Activated CD8-positive, alpha-beta memory T cell treated with anti-CD3 and anti-CD28 coated beads for 24 hours (primary cell): ENCODE data around the gene NDC1.
"Not testable (repeated sequence)": the region's sequence is repeated elsewhere in the genome, so short reads cannot be mapped to it uniquely, and the experiment has no call there.

Experiments used
- DNase-seq: peaks from one replicate; pipeline ENCODE4 v3.0.0-alpha.2; 2020

Gene NDC1, protein sequence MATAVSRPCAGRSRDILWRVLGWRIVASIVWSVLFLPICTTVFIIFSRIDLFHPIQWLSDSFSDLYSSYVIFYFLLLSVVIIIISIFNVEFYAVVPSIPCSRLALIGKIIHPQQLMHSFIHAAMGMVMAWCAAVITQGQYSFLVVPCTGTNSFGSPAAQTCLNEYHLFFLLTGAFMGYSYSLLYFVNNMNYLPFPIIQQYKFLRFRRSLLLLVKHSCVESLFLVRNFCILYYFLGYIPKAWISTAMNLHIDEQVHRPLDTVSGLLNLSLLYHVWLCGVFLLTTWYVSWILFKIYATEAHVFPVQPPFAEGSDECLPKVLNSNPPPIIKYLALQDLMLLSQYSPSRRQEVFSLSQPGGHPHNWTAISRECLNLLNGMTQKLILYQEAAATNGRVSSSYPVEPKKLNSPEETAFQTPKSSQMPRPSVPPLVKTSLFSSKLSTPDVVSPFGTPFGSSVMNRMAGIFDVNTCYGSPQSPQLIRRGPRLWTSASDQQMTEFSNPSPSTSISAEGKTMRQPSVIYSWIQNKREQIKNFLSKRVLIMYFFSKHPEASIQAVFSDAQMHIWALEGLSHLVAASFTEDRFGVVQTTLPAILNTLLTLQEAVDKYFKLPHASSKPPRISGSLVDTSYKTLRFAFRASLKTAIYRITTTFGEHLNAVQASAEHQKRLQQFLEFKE

DNA sequence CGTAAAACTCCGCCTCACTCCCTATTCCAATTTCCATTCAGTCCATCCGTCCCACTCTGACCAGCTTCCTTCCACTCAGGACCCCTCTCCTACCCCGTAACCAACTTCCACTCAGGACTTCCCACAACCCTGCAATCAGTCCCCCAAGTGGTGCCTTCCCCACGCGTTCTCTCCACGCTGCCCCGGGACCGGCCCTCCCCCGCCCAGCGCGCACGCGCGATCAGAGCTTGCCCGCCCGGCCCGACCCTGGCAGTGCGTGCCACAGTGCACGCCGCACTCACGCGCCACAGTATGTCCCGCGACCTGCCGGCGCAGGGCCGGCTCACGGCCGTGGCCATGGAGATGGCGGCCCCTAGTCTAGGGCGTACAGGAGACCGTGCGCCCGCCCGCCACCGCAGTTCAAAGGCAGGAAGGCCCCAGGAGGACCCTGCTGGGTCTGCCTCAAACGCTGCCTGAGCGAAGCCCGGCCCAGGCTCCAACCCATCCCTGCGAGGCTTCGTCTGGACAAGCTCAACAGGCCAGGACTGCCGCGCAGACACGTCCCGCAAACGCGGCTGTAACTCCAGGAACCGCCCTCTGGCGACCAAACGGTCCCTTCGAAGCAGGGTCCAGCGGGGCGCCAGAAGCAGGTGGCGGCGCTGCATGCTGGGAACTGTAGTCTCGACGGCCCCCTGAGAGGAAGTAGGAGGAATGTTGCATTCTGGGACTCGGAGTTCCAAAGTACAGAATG, at the start of gene NDC1:
TSS of gene NDC1 (minus strand) at position 373 of the 730 bp plus-strand sequence. CDS start at position 338, 35 bp downstream.
- peak; percentile 97 for DNase-seq

DNA sequence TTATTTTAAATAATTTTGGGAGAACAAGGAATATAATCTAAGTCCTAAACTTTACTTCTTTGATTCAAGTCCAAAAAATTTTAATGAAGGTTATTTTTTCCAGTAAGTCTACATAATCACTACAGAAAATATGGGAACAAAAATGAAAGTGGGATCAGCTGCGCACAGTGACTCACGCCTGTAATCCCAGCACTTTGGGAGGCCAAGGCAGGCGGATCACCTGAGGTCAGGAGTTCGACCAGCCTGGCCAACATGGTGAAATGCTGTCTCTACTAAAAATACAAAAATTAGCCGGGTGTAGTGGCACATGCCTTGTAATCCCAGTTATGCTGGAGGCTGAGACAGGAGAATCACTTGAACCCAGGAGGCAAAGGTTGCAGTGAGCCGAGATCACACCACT, 45.5 kb upstream of the NDC1 start:
- not testable (repeated sequence) for DNase-seq

DNA sequence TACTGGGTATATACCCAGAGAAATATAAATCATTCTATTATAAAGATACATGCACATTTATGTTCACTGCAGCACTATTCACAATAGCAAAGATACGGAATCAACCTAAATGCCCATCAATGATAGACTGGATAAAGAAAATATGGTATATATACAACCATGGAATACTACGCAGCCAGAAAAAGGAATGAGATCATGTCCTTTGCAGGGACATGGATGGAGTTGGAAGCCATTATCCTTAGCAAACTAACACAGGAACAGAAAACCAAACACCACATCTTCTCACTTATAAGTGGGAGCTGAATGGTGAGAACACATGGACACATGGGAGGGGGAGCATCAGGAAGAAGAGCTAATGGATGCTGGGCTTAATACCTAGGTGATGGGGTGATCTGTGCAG, 43.8 kb upstream of the NDC1 start:
- not testable (repeated sequence) for DNase-seq

DNA sequence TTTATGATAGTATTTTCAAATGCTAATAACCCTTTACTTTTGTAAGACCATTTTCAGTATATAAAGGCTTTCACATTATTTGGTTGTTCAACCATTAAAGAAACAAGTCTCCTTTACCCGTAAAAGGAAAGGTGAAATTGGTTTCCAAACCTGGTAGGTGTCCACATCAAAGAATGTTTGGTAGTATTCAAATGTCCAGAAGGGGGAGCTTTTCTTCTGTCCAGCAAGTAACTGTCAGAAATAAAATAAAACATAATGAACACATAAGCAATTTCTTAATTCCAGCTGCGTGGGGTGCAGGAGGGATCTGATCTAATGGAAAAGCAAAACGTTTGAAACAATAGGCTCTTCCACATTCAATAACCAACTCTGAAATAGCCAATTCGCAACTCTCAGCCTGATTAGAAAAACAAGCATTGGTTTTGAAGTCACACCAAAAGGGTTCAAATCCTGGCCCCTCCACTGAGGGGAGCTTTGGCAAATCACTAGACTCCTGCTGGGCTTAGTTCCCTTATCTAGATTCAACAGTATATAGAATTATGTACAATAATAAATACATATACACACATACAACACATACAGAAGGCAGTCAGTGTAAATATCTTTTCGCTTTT, 40.5 kb upstream of the NDC1 start:
- DNase-seq, result no peak

DNA sequence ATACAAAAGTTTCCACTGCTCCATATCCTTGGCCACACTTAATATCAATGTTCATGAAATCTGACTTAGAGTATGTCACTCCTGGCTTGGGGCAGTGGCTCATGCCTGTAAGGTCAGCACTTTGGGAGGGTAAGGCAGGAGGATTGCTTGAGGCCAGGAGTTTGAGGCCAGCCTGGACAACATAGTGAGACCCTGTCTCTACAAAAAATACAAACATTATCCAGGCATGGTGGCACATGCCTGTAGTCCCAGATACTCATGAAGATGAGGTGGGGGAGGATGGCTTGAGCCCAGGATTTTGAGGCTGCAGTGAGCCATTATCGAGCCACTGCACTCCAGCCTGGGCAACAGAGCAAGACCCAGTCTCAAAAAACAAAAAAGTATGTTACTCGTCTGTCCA, 37.1 kb upstream of the NDC1 start:
- not testable (repeated sequence) for DNase-seq

DNA sequence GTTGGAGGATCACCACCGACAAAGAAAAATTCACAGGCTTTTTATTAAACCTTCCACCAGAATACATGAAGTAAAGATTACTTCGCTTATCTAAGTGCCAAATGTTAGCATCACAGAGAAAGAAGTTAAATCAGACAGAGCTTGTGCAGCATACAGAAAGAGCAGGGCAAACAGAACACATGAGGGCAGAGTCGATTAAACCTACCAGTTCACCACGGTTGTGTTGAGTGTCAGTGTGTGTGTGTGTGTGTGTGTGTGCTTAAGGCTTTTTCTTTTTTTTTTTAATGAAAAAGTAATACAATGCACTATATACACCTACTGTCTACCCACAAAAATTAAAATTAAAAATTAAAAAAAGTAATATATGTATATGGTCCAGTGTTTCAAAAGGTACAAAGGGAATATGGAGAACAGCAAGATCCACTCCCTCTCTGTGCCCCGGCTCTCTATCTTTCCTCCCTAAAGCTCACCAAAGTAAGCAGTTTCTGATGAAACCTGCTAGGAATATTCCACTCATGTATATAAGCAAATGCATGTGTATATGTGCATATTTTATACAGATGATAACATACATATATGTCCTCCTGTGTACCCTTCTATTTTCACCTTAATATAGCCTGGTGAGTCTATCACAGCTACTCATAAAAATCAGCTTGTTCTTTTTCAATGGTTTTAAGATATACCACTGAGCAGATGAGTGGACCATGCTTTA, 33.8 kb upstream of the NDC1 start:
- DNase-seq, result no peak

DNA sequence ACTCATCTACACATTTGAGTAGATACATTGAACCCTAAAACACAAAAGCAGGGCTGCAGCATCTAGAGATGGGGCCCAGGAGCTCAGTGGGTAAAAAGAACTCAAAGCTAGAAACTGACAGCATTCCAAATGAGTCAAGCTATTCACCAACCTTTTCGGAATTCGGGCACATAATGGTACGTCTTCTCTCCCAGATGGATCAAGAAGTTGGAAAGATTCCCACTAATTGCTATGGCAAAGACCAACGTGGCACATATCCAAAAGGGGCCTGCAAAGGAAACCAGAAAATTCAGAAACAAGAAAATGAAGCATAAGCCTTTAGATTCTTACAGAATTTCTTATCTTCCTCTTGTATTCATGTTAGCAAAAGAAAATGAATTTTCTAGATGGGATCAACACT, 33.1 kb upstream of the NDC1 start:
- DNase-seq, result no peak

DNA sequence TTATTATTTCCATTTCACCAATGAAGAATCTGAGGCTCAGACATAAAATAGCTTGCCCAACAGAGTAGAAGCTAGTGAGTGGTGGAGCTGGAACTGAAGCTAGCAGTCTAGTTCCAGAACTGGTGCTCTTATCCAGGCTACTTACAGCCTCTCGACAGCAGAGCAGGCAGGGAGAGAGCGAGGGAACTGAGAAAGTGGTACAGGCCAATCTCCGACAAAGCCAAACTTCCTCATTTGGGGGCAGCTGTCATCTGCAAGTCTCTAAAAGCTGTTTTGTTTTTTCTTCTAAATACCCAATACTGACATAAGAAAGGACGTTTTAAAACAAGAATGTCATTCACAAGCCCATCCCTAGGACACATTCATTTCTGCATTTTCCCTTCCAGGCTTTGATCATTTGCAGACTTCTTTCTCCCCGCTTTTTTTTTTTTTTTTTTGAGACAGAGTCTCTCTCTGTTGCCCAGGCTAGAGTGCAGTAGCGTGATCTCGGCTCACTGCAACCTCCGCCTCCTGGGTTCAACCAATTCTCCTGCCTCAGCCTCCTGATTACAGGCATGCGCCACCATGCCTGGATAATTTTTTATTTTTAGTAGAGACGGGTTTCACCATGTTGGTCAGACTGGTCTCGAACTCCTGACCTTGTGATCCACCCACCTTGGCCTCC, 31.5 kb upstream of the NDC1 start:
- no peak for DNase-seq

DNA sequence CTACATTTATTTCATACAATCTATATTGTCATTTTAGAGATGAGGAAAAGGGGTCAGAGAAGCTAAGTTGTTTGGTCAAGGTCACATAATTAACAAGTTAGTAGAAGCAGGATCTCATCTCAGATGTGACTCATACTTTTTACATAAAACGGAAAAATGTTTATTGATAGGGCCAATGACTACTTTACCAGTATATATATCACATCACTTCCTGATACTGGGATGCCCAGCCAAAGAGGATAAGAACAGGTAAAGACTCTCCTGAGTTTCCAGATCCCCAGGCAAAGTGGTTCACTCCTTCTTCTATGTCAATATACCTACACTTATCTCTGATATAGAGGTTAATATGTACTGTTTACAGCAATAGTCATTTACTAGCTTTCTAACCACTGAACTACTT, 30.5 kb upstream of the NDC1 start:
- DNase-seq, result no peak

DNA sequence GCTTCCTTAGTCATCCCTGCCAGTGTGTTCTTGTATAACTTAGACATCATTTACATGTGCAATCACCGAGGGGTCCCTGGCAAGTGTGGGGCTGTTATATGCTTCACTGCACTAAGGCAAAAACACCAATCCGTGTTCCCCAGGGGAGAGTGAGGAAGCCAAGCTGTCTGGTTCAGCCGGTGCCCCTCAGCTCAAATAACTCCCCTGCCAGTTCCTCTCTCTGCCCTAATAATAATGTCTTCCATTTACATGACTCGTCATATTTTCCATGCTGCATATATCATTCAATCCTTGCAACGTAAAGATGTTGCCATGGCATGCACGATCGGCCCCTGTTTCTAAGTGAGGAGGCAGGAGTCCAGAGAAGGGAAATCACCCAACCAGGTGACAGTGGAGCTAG, 24.4 kb upstream of the NDC1 start:
- no peak for DNase-seq

DNA sequence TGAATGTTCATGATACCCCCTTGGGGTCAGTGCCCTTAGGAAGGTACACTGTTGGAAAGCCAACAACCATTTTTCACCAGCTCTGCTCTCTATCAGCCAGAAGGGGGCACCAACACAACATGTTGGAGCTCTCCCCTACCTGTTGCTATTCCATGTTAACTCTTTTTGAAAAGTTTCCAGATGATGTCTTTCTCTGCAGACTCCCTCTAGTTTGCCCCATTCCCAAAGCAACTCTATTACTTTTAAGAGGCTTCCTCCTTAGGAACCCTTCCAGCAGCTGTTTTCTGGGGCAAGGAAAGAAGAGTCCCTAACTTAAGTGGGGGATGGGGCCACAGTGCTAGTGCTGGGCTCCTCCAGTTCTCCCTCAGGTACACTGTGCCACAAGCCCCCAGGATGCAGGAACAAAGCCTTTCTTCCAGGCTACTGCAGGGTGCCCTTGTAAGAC, 22.9 kb upstream of the NDC1 start:
- peak; percentile 60 for DNase-seq

DNA sequence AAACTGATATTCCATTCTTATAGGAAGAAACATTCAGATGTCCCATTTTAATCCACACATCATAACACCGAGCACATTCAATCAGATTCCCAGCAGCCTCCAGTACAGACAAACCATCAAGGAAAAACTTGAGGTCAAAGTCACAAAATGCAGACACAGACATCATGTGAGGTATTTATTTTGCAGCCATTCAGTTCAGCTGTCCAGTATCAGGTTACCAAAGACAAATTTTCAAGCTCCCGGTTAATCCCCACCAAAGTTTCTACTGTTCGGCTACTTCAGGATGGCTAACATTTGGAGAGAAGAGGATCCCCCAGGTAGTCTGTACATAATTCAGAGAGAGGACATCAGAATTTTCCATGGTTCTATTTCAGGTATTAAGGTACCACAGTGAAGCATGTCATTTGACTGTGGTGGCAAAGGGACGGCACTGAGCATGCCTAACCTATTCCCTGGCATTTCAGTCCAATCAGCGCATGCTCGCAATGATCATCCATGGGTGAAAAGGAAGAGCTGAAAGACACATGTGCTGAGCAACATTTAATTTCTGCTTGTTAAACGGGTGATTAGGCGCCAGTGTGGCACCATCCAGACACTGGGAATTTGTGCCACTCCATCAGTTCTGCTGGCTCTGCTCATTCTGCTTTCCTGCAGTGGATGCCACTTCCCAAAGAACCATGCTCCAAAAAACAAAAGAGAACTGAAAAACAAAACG, 13.6 kb upstream of the NDC1 start:
- no peak for DNase-seq

DNA sequence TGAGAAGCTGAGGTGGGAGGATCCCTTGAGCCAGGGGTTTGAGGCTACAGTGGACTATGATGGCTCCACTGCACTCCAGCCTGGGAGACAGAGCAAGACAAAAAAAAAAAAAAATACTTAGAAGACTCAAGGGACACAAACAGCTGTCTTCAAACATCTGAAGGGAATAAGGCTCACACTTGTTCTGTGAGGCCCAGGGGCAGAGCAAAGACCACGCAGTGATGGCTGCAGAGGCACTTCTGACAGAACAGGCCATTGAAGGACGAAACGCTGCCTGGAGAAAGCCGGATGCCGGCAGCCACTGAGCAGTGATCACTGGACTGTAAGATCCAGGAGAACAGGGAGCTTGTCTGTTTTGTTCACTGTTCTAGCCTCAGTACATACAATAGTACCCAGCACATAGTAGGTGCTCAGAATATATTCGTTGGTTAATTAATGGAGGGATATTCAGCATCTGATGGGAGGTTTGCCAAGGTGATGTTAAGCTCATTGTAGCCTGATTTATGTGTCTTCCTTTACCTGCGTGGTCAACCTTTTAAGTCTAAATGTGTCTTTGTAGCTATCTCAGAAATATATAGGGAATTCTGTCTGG, 12.1 kb upstream of the NDC1 start:
- no peak for DNase-seq

DNA sequence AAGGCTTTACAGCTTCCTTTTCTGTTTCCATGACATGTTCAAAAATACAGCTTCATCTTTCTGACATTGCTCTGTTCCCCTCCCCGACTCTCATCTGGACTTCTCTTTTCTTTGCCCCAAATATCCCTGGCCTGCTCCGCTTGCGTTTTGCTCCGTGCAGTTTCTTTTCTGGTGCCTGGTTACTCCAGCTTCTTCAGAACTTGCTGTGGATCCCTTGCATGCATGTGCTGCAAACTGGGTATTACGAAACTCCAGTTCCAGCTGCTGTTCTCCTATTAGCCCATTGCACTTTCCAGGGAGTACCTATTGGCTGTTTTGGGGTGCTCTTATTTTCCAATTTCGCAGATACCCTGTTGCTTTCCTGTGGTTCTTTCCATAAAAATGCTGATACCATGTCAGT, 9.9 kb upstream of the NDC1 start:
- DNase-seq, result no peak

DNA sequence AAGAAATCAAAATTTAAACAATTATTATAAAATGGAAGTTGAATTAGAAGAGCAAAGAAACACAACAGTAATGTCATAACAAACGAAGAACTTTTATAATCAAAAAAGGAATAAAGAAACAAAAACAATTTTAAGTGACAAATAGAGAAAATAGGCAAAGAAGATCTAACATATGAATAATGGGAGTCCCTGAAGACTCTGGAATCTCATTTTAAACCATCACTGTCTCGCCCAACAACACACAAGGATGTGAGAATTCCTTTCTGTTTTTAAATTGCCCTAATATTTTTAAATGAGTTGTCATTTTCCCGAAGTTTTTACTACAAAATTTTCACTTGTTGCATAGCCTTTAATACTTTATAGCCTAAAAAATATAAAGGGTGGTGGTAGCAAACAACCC, 4.3 kb upstream of the NDC1 start:
- DNase-seq, result no peak

DNA sequence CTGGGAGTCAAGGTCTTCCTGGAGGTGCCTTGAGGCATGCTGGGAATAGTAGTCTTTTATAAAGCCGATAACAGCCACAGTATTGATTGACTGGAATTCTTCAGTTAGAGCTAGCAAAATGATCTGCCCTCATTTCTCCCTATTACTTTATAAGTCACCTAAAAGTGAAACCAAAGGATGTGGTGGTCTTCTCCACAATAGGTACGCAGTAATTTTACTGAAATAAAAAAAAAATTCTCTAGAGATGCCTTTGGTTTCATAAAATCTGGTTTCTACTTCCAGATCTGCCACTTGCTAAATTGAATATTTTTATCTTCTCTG, 518 bp upstream of the NDC1 start:
- no peak for DNase-seq

DNA sequence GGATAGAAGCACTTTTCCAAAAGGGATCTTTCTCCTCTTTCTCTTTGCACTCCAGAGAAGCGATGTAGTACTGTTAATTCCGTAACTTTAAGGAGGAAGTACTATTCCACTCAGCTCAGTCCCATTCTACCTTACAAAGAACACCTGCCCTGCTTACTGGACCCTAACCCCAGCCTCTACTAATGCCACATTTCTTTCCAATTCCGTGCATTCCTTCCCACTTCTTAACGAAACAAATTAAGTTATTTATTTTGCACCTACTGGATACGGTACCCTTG, 511 bp downstream of the NDC1 start:
- DNase-seq, result no peak

DNA sequence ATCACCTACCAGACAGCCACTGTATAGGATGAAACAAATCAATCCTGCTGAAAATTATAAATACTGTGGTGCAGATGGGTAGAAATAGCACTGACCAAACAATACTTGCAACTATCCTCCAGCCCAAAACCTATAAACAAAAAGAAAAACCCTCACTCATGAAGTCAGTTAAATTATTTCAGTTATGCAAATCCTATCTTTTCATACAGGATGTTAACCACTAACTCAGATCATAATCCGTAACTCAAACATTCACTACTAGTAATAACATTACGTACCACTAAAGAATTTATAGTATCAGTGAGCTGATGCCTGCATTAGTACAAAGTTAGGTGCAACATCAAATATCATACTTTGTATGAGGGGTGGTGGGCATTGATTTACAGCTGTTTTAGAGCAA, 2.6 kb downstream of the NDC1 start:
- no peak for DNase-seq

DNA sequence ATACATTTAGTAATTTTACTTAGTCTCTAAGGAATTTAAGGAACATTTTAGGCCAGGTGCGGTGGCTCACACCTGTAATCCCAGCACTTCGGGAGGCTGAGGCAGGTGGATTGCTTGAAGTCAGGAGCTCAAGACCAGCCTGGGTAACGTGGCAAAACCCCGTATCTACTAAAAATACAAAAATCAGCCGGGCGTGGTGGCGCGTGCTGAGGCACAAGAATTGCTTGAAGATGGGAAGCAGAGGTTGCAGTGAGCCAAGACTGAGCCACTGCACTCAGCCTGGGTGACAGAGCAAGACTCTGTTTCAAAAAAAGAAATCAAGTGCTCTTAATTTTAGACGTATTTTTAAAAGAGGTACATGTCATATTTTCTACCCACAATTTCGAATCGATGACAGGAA, 3.3 kb downstream of the NDC1 start:
- no peak for DNase-seq

DNA sequence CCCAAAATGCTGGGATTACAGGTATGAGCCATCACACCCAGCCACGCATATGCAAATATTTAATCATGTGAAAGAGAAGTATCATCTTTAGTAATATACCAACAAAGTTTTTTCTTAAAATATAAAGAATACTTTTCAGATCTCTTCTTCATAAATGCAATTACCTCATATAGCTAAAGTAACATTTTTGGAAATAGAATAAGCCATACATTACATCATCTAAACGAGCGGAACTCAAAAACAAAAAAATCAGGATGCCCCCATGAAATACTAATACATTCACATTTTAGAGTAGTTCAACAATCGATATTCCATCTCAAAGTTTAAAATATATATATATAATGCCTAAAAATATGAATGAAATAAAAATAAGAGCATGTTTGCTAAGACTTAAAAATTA, 4.7 kb downstream of the NDC1 start:
- DNase-seq, result no peak

DNA sequence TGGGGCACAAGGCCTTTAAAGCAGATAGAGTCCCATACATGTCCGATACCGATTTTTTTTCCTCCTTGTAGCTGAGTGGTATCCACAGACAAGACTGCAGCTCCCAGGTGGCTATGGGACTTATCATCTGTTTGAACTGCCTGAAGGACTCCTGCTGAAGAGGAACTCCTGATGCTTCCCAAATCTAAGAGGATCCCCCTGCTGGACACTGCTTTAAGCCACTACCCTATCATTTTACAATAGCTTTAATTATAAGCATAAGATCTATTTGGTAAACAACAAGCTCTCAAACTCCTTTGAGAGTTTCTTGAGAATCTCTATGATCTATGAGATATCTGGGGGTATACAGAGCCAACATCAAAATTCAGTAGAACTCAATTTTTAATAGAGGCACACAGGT, 11.7 kb downstream of the NDC1 start:
- DNase-seq, result no peak

DNA sequence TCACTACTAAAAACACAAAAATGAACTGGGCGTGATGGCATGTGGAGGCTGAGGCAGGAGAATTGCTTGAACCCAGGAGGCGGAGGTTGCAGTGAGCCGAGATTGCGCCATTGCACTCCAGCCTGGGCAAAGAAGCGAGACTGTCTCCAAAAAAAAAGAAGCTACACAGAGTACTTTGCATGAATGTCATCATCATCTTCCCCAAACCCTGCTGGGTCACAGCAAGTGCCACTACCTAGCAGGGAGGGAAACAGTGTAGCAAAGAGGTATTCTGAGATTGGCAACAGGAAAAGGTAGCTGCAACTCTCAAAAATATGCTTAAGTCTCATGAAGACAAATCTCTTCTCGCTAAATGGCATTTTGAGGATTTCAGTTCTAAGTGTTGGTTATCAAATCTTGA, 12.8 kb downstream of the NDC1 start:
- no peak for DNase-seq
